Nephron progenitor cell (in vitro differentiated cells): ENCODE measurements around the gene TBC1D28.
"Not testable (repeated sequence)": the region's sequence is repeated elsewhere in the genome, so short reads cannot be mapped to it uniquely, and the experiment has no call there.

Experiments
- DNase-seq: peaks from one replicate; pipeline ENCODE4 v3.0.0; 2021
- H3K27ac Mint-ChIP-seq: 2 replicates; pipeline ENCODE4 v1.8.0; 2021; ENCODE audit warnings: mild to moderate bottlenecking, moderate library complexity, mixed read lengths
- H3K27me3 Mint-ChIP-seq: 2 replicates; pipeline ENCODE4 v1.8.0; 2021; ENCODE audit warnings: mild to moderate bottlenecking, low read depth, mixed read lengths; ENCODE audit not compliant: poor library complexity
- H3K36me3 Mint-ChIP-seq: 2 replicates; pipeline ENCODE4 v1.8.0; 2021; ENCODE audit warnings: low read depth, mixed read lengths
- H3K4me1 Mint-ChIP-seq: 2 replicates; pipeline ENCODE4 v1.8.0; 2021; ENCODE audit warnings: mixed read lengths
- H3K4me3 Mint-ChIP-seq: 2 replicates; pipeline ENCODE4 v1.8.0; 2021; ENCODE audit warnings: mild to moderate bottlenecking, moderate library complexity, mixed read lengths
- H3K9me3 Mint-ChIP-seq: 2 replicates; pipeline ENCODE4 v1.8.0; 2021; ENCODE audit warnings: mild to moderate bottlenecking, moderate library complexity, mixed read lengths
- CTCF ChIP-seq: fragments of 200-600 bp; sonication (generic); IDR thresholded peaks from 2 replicates; pipeline ENCODE4 v1.5.0; 2021; ENCODE audit warnings: antibody characterized with exemption

The TBC1D28 gene

GRCh38 chr17:18635773-18636172 is 8.4 kb downstream of the TBC1D28 start:
- H3K27ac Mint-ChIP-seq, H3K4me3 Mint-ChIP-seq, H3K36me3 Mint-ChIP-seq, H3K27me3 Mint-ChIP-seq, H3K9me3 Mint-ChIP-seq, H3K4me1 Mint-ChIP-seq, DNase-seq: not testable (repeated sequence)

GRCh38 chr17:18634550-18635263 is 9.5 kb downstream of the TBC1D28 start:
- H3K27ac Mint-ChIP-seq, H3K4me1 Mint-ChIP-seq, H3K27me3 Mint-ChIP-seq, H3K9me3 Mint-ChIP-seq, H3K36me3 Mint-ChIP-seq: not testable (repeated sequence)
- peak; percentile 48 for DNase-seq
- H3K4me3 Mint-ChIP-seq = peak overlapping the region; percentile 71

- Mint-ChIP-seq H3K27ac (no peak overlapping the region), H3K4me1 (peaks cover 7% of the 10 kb centered on the region), H3K27me3 (no peaks in the 10 kb centered on the region), H3K4me3 (no peak overlapping the region), H3K9me3 (peaks cover 19% of the 10 kb centered on the region), H3K36me3 (no peaks in the 10 kb centered on the region)
- TF ChIP-seq CTCF = no peak
- DNase-seq = no peak
Observed at GRCh38 chr17:18626152-18626870, 17.9 kb downstream of the TBC1D28 start.

GRCh38 chr17:18625509-18626104 is 18.6 kb downstream of the TBC1D28 start:
- not testable (repeated sequence) for H3K27me3 Mint-ChIP-seq, H3K36me3 Mint-ChIP-seq, H3K4me3 Mint-ChIP-seq, H3K4me1 Mint-ChIP-seq, H3K27ac Mint-ChIP-seq
- peak; percentile 86 for TF ChIP-seq CTCF
- H3K9me3 Mint-ChIP-seq = peaks cover 19% of the 10 kb centered on the region
- DNase-seq = peak; percentile 78

- H3K9me3 Mint-ChIP-seq = peaks cover 19% of the 10 kb centered on the region
- not testable (repeated sequence) for H3K4me1 Mint-ChIP-seq
Observed at GRCh38 chr17:18624862-18625501, 19.2 kb downstream of the TBC1D28 start.

GRCh38 chr17:18617613-18618012 is 26.6 kb downstream of the TBC1D28 start:
- not testable (repeated sequence) for H3K9me3 Mint-ChIP-seq, H3K4me1 Mint-ChIP-seq, H3K4me3 Mint-ChIP-seq, H3K36me3 Mint-ChIP-seq, H3K27me3 Mint-ChIP-seq, H3K27ac Mint-ChIP-seq, DNase-seq

More at GRCh38 chr17:18624862-18625501, 19.2 kb downstream of the TBC1D28 start:
- not testable (repeated sequence) for H3K27me3 Mint-ChIP-seq, DNase-seq, H3K36me3 Mint-ChIP-seq, H3K27ac Mint-ChIP-seq, H3K4me3 Mint-ChIP-seq

GRCh38 chr17:18613016-18613415 is 31.2 kb downstream of the TBC1D28 start:
- not testable (repeated sequence) for H3K4me1 Mint-ChIP-seq, DNase-seq, H3K4me3 Mint-ChIP-seq, H3K36me3 Mint-ChIP-seq, H3K9me3 Mint-ChIP-seq, H3K27ac Mint-ChIP-seq
- H3K27me3 Mint-ChIP-seq = peaks cover 12% of the 10 kb centered on the region

GRCh38 chr17:18593138-18593537 is 51.1 kb downstream of the TBC1D28 start:
- H3K36me3 Mint-ChIP-seq, H3K9me3 Mint-ChIP-seq, H3K4me3 Mint-ChIP-seq, H3K27me3 Mint-ChIP-seq, H3K4me1 Mint-ChIP-seq, DNase-seq, H3K27ac Mint-ChIP-seq: not testable (repeated sequence)
